Ovary (tissue), 3 donors: ENCODE measurements around the gene GGT7.

Source experiments
- CTCF ChIP-seq, 3 donors: fragments of 450-650 bp in 2 of 3; fragments of 200-600 bp in 1 of 3; IDR thresholded peaks; one replicate each; pipeline versions ENCODE4 v1.5.1 to v1.8.0; 2016 to 2022; ENCODE audit warnings: antibody characterized with exemption in 3 of 3, mild to moderate bottlenecking in 1 of 3
- EP300 ChIP-seq: sonication (generic); formaldehyde crosslinking; IDR thresholded peaks from one replicate; pipeline ENCODE4 v1.6.1; 2017; ENCODE audit warnings: antibody characterized with exemption
- POLR2A ChIP-seq: fragments of 450-650 bp; IDR thresholded peaks from one replicate; pipeline ENCODE4 v1.6.1; 2017; ENCODE audit warnings: antibody characterized with exemption, mild to moderate bottlenecking, moderate library complexity
- donor health status: DM: no; HTN: no; CAD: no.

- TF ChIP-seq CTCF (IDR thresholded peaks at IDR 0.05) (no peak), POLR2A (no peak), EP300 (no peak)
Measured at GRCh38 chr20:34817801-34818200, 54.9 kb downstream of the GGT7 start.
